ENCODE data around the gene SMG1. TPM values are rescaled to one million over a fixed set of nuclear protein-coding genes. Genes with fewer than 3 reads are reported as not detected.
"Not testable (repeated sequence)": the region's sequence is repeated elsewhere in the genome, so short reads cannot be mapped to it uniquely, and the experiment has no call there.

SMG1 gene
- polyA plus RNA-seq, 3 donors from 2014 or later, result 5.2 to 28.1 (median 7.9) TPM

DNA sequence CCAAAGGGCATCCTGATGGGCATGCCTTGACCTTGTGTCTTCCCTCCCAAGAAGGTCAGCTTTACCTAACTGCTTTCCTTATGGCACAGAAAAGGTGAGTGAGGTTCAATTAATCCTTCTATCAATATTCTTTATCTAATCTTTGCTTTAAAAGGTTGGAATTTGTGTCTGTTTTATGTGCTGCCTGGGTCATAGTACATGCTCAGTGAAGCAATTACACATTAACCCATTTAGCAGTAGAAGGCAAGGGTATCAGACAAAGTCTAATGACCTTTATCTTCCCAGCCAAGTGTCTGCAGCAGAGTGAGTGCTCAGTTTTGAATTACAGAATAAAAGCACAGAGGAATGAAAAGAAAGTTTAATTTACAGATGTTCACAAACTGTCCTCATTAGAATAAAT is 63.3 kb downstream of the SMG1 start:
- H3K4me1 Mint-ChIP-seq; H3K4me3 Mint-ChIP-seq; DNase-seq; H3K9me3 Mint-ChIP-seq; H3K27me3 Mint-ChIP-seq (ENCODE audit: low read depth in 3 of 3): not testable (repeated sequence)
- peak overlapping the region in 2 of 6 donors; percentile 15 to 54 for H3K27ac Mint-ChIP-seq
- H3K36me3 Mint-ChIP-seq, result peaks cover 4 to 39% (median 6%) of the 10 kb centered on the region in 3 donors

DNA sequence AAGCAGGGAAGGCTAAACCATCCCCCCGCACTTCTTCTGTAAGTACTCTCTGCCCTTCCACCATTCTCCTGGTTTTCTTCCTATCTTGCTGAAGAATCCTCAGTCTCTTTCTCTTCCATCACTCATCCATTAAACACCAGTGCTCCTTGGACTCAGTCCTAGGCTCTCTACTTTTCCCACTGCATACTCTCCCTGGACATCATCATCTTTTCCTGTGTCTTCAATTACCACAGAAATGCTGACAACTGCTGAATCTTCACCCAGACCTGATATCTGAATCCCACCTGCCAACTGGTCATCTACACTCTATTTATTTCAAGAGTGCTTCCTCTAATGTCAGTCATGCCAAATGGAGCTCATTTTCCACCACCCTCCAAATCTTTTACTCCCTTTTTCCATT is 71.0 kb downstream of the SMG1 start:
- H3K27me3 Mint-ChIP-seq (ENCODE audit: low read depth in 3 of 3), result peaks cover 0 to 1% (median 0%) of the 10 kb centered on the region in 3 donors
- no peak for DNase-seq
- H3K4me3 Mint-ChIP-seq, result no peak overlapping the region
- H3K27ac Mint-ChIP-seq, result peak overlapping the region in 5 of 6 donors; percentile 4 to 66 (median 48)
- no peaks in the 10 kb centered on the region for H3K9me3 Mint-ChIP-seq
- H3K4me1 Mint-ChIP-seq, result peaks cover 0 to 15% of the 10 kb centered on the region in 2 donors
- H3K36me3 Mint-ChIP-seq, result peaks cover 10 to 45% (median 24%) of the 10 kb centered on the region in 3 donors

DNA sequence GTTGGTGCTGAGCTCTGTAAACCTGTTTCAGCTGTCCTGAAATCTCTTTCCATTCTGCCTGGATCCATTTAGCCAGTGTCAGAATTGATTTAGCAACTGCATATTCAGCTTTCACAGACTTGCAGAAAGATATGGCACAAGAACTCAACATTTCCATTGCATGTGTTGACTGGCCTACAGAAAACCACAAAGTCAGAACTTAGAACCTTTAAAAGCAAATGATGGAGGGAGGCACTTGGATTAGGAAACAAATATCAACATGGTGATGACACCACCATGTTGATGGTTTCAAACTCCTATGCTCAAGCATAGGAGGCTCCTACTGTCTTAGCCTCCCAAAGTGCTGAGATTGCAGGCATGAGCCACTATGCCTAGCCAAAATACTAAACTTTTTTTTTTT is 72.5 kb downstream of the SMG1 start:
- Mint-ChIP-seq H3K27me3 (ENCODE audit: low read depth in 3 of 3) (peaks cover 0 to 1% (median 0%) of the 10 kb centered on the region in 3 donors), H3K9me3 (no peaks in the 10 kb centered on the region), H3K27ac (no peak overlapping the region), H3K36me3 (peaks cover 12 to 55% (median 32%) of the 10 kb centered on the region in 3 donors), H3K4me3 (no peak overlapping the region), H3K4me1 (peaks cover 0 to 15% of the 10 kb centered on the region in 2 donors)
- no peak for DNase-seq

DNA sequence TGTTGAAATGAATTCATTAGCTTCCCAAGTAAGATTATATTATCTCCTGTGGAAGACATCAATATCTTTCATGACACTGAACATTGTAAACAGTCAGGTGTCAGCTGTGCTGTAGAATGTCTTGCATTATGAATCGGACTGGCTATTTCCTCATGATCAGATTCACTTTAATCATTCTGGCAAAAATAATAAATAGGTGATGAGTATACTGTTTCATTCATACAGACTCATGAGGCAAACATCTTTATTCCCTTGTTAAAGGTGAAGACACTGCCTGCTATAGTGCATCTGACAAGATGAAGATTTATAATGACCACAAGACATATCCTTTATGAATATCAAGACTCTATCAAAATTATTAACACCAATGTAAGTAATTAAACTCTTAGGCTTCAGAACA is 73.6 kb downstream of the SMG1 start:
- no peaks in the 10 kb centered on the region for H3K9me3 Mint-ChIP-seq
- peak overlapping the region in 4 of 6 donors; percentile 16 to 67 (median 28) for H3K27ac Mint-ChIP-seq
- peaks cover 0 to 15% of the 10 kb centered on the region in 2 donors for H3K4me1 Mint-ChIP-seq
- H3K36me3 Mint-ChIP-seq, result peaks cover 10 to 53% (median 32%) of the 10 kb centered on the region in 3 donors
- H3K27me3 Mint-ChIP-seq (ENCODE audit: low read depth in 3 of 3), result peaks cover 0 to 1% (median 0%) of the 10 kb centered on the region in 3 donors
- no peak overlapping the region for H3K4me3 Mint-ChIP-seq
- DNase-seq, result no peak

DNA sequence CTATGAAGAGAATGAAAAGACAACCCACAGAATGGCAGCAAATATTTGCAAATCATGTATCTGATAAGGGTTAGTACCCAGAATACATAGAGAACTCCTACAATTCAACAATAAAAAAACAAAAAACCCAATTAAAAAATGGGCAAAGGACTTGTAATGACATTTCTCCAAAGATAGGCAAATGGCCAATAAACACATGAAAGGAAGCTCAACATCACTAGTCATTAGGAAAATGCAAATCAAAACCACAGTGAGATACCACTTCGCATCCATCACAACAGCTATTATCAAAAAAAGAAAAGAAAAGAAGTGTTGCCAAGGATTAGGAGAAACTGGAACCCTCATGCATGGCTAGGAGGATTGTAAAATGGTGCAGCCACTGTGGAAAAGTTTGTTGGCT is 79.8 kb downstream of the SMG1 start:
- Mint-ChIP-seq H3K4me3 (no peak overlapping the region), H3K27me3 (ENCODE audit: low read depth in 3 of 3) (peaks cover 0 to 2% (median 0%) of the 10 kb centered on the region in 3 donors), H3K27ac (peak overlapping the region in 1 of 6 donors; percentile 59), H3K36me3 (peaks cover 18 to 61% (median 33%) of the 10 kb centered on the region in 3 donors), H3K9me3 (no peaks in the 10 kb centered on the region), H3K4me1 (peaks cover 0 to 4% of the 10 kb centered on the region in 2 donors)
- no peak for DNase-seq

DNA sequence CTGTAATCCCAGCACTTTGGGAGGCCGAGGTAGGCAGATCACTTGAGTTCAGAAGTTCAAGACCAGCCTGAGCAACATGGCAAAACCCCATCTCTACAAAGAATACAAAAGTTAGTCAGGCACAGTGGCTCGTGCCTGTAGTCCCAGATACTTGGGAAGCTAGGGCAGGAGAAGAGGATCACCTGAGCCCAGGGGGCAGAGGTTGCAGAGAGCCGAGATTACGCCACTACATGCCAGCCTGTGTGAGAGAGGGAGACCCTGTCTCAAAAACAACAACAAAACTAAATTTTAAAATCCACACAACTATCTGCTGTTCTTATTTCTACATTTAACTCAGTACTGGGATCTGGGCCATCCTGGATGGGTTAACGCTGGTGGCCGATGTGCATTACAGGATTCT is 83.6 kb downstream of the SMG1 start:
- peaks cover 2% of the 10 kb centered on the region in 3 donors for H3K27me3 Mint-ChIP-seq (ENCODE audit: low read depth in 3 of 3)
- peaks cover 20 to 60% (median 27%) of the 10 kb centered on the region in 3 donors for H3K36me3 Mint-ChIP-seq
- H3K27ac Mint-ChIP-seq, result peak overlapping the region in 2 of 6 donors; percentile 15 to 16

DNA sequence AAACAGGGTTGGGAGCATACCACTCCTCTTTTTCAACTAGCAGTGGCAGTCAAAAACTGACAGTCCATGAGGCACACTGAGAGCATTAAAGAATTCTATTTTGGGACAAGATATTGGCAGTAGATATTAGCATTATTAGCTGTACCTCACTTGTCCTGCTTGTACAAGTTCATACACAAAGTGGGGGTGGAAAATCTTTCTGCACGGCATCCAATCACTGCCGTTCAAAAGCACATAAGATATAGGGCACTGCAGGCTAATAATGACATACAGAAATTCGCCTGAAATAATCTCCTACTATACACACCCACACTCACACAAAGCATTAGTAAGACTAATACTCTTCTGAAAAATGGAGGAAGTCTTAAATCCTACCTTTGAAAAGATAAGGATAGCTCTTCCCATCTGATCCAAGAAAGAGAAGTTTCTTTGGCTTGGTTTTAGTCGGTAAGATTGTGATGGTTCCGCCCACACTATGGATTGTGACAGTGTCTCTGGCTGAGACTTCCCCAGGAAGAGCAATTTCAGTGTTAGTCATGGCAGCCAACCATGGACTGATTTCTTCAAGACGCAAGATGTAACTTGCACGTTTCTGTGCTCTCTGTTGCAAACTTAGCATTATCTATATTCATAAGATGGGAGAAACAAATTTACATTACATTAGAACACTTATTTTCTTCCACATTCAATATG is 84.2 kb downstream of the SMG1 start:
- no peak overlapping the region for H3K4me3 Mint-ChIP-seq
- no peak overlapping the region for H3K27ac Mint-ChIP-seq
- no peak for DNase-seq
- H3K36me3 Mint-ChIP-seq, result peaks cover 21 to 60% (median 26%) of the 10 kb centered on the region in 3 donors
- H3K4me1 Mint-ChIP-seq, result peaks cover 0 to 4% of the 10 kb centered on the region in 2 donors
- H3K9me3 Mint-ChIP-seq, result no peaks in the 10 kb centered on the region
- H3K27me3 Mint-ChIP-seq (ENCODE audit: low read depth in 3 of 3), result peaks cover 2% of the 10 kb centered on the region in 3 donors

More for the DNA sequence above, 83.6 kb downstream of the SMG1 start:
- no peaks in the 10 kb centered on the region for H3K9me3 Mint-ChIP-seq
- peaks cover 0 to 4% of the 10 kb centered on the region in 2 donors for H3K4me1 Mint-ChIP-seq
- H3K4me3 Mint-ChIP-seq, result no peak overlapping the region
- DNase-seq, result no peak

DNA sequence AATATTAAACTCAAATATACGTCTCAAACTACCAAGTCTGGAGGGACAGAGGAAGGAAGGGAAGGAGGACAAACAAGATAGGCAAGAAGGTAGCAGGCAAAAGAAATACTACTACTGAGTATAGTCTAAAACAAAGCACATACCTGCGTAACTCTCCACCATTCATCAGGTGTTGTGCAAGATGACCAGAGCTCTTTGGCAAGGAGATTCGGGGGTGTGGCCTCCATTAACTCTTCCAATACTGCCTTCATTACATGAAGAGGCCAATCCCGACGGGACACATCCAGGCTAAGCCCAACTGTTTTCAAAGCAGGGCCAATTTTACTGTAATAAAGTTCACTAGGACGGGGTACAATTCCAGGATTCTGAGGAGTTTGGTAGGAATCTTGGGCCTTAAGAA is 86.7 kb downstream of the SMG1 start:
- no peak for DNase-seq
- Mint-ChIP-seq H3K36me3 (peaks cover 22 to 59% (median 34%) of the 10 kb centered on the region in 3 donors), H3K4me3 (no peak overlapping the region), H3K27me3 (ENCODE audit: low read depth in 3 of 3) (peaks cover 0 to 2% (median 2%) of the 10 kb centered on the region in 3 donors), H3K27ac (peak overlapping the region in 2 of 6 donors; percentile 12 to 36), H3K4me1 (peaks cover 0 to 4% of the 10 kb centered on the region in 2 donors), H3K9me3 (no peaks in the 10 kb centered on the region)

DNA sequence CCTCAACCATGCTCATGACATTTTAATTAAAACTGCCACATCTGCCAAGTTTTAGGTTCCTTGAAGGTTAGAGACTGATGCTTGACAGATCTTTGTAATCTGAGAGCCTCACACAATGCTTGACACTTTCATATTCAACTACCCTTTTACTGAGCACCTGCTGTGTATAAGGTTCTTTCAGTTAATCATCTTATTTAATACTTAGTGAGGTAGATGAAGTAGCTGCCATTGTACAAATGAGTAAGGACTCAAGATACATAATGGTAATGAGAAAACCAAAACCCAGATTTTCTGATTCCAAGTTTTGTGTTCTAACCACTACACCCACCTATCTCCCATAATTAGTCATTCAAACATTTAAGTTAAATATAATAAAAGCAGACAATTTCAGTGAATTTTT is 89.5 kb downstream of the SMG1 start:
- Mint-ChIP-seq H3K9me3 (no peaks in the 10 kb centered on the region), H3K4me1 (no peaks in the 10 kb centered on the region), H3K36me3 (peaks cover 28 to 55% (median 31%) of the 10 kb centered on the region in 3 donors), H3K4me3 (no peak overlapping the region), H3K27ac (peak overlapping the region in 4 of 6 donors; percentile 13 to 70 (median 38)), H3K27me3 (ENCODE audit: low read depth in 3 of 3) (peaks cover 0 to 5% (median 2%) of the 10 kb centered on the region in 3 donors)
- DNase-seq, result no peak

DNA sequence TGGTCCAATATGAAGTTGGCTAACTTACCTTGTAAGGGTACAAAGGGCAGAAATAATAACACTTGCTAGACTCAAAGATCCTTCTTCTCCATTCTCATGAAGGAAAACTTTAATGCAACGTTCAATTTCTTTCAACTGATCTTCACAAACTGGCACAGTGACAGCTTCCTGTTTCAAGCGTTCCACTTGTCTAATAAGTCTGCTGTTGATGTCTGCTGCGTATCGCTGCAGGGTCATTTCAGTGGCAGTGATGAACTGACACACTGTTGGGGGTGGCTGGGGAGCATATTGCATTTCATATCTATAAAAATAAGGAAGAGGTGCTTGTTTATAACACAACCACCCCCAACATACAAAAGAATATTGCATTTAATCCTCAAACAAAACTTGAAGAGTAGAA is 91.3 kb downstream of the SMG1 start:
- H3K27ac Mint-ChIP-seq, result peak overlapping the region in 2 of 6 donors; percentile 16
- H3K4me3 Mint-ChIP-seq, result no peak overlapping the region
- no peaks in the 10 kb centered on the region for H3K4me1 Mint-ChIP-seq
- H3K36me3 Mint-ChIP-seq, result peaks cover 28 to 52% (median 33%) of the 10 kb centered on the region in 3 donors
- H3K27me3 Mint-ChIP-seq (ENCODE audit: low read depth in 3 of 3), result peaks cover 0 to 5% (median 2%) of the 10 kb centered on the region in 3 donors
- DNase-seq, result no peak
- H3K9me3 Mint-ChIP-seq, result no peaks in the 10 kb centered on the region

DNA sequence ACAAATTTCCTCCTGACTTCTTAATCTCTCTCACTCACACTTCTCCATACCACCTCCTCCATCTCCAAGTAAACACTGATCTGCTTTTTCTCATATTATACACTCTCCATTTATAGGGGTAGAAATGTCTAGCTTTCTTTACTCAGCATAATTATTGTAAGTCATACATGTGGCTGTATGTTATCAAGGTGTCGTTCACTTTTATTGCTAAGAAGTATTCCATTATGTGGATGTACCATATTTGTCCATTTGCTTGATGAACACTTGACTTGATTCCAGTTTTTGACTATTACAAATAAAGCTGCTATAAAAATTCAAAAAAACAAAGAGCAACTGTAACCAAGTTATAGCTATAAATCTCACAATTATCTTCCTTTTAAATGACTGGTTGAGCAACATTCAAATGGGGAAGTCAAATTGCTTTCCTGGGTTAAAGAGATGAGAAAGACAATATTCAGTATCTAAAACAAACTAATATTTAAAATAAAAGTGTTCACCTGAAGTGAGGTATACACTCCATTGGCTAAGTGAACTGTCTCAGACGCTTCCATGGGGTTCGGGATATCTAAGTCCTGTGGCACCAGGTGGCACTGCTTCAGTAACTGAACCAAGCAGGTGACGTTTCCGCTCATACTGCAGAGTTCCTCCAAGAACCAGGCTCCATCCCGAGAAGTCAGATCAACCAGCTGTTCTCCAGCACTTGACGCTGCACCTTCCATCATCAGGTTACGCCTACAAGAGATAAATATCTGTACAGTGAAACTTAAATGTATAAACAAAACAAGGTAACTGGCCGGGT is 92.3 kb downstream of the SMG1 start:
- Mint-ChIP-seq H3K36me3 (peaks cover 22 to 50% (median 40%) of the 10 kb centered on the region in 3 donors), H3K27me3 (ENCODE audit: low read depth in 3 of 3) (peaks cover 0 to 3% (median 0%) of the 10 kb centered on the region in 3 donors), H3K4me3 (no peak overlapping the region), H3K9me3 (no peaks in the 10 kb centered on the region), H3K4me1 (no peaks in the 10 kb centered on the region), H3K27ac (peak overlapping the region in 3 of 6 donors; percentile 7 to 16 (median 13))
- DNase-seq, result no peak

DNA sequence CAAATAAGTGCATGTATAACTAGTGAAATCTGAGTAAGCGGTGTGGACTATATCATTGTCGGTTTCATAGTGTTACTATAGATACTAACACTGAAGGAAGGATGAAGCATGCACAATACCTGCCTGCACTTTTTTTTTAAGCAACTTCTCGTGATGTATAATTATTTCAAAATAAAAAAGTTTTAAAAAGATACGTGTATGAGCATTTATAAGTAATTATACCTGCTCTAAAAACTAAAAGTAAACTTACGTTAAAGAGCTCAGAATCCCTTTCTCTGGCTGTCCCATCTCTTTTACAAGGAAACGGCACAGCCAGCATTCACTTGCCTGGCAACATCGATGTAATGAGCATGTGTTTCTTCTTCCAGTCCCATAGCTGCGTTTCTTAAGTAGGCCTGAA is 93.6 kb downstream of the SMG1 start:
- H3K36me3 Mint-ChIP-seq, result peaks cover 29 to 51% (median 38%) of the 10 kb centered on the region in 3 donors
- H3K27ac Mint-ChIP-seq, result no peak overlapping the region

DNA sequence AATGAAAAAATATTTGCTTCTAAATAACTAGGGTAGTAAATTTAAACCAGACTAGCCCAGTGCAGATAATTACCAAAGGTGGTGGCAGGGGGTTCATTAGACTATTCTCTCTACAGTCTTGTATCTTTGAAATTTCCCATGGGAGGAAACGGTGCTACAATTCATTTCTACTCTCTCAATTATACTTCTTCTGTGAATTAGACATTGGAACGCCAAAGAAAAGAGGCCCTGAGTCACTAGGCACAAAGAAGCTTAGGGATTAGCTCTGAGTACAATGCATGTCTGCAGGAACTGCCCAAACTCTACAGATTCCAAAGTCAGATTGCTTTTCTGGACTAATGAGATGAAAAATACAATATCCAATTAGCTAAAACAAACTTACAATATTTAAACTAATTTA is 94.2 kb downstream of the SMG1 start:
- Mint-ChIP-seq H3K27me3 (ENCODE audit: low read depth in 3 of 3) (peaks cover 0 to 4% (median 0%) of the 10 kb centered on the region in 3 donors), H3K27ac (no peak overlapping the region), H3K4me1 (no peaks in the 10 kb centered on the region), H3K36me3 (peaks cover 24 to 46% (median 33%) of the 10 kb centered on the region in 3 donors), H3K4me3 (no peak overlapping the region), H3K9me3 (no peaks in the 10 kb centered on the region)
- no peak for DNase-seq

More for the DNA sequence above, 93.6 kb downstream of the SMG1 start:
- peaks cover 0 to 4% (median 0%) of the 10 kb centered on the region in 3 donors for H3K27me3 Mint-ChIP-seq (ENCODE audit: low read depth in 3 of 3)
- no peak overlapping the region for H3K4me3 Mint-ChIP-seq
- no peak for DNase-seq
- H3K9me3 Mint-ChIP-seq, result no peaks in the 10 kb centered on the region
- no peaks in the 10 kb centered on the region for H3K4me1 Mint-ChIP-seq

DNA sequence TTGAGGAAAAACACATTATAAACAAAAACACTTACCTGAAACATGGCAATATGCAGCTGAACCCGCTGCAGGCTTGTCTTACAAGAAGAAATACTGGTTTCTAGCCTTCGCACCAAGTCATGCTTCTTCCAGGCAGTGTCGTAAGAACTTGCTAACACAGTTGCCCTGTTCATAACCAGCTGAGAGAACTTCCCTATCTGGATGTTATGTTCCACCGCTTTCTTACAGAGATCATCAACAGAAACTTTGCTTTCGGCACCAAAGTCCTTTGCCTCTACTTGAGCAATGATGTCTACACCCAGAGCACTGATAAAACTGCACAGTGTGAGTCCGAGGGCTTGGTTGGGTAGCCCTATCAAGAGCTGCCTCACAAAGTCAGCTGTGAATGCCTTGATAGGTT is 97.0 kb downstream of the SMG1 start:
- no peak overlapping the region for H3K4me3 Mint-ChIP-seq
- H3K27ac Mint-ChIP-seq, result peak overlapping the region in 2 of 6 donors; percentile 12 to 36
- H3K27me3 Mint-ChIP-seq (ENCODE audit: low read depth in 3 of 3), result peaks cover 0 to 3% (median 0%) of the 10 kb centered on the region in 3 donors

More for the DNA sequence above, 97.0 kb downstream of the SMG1 start:
- Mint-ChIP-seq H3K36me3 (peaks cover 11 to 26% (median 20%) of the 10 kb centered on the region in 3 donors), H3K9me3 (no peaks in the 10 kb centered on the region), H3K4me1 (no peaks in the 10 kb centered on the region)
- no peak for DNase-seq

Data from immature natural killer cell (primary cell).